Measurements from ENCODE around the gene SPACA4.
"Not testable (repeated sequence)": the region's sequence is repeated elsewhere in the genome, so short reads cannot be mapped to it uniquely, and the experiment has no call there.

The SPACA4 gene

GRCh38 chr19:48573163-48573505 lies 33.4 kb upstream of the SPACA4 start:
- no peaks in the 10 kb centered on the region for H3K27me3 ChIP-seq (ENCODE audit: insufficient read depth, poor library complexity, severe bottlenecking)
- no peak for ATAC-seq (ENCODE audit: low read depth)
- TF ChIP-seq CTCF (IDR thresholded peaks at IDR 0.05; ENCODE audit: poor library complexity, severe bottlenecking), result no peak
- DNase-seq (ENCODE audit: low spot score), result no peak
- H3K4me1 ChIP-seq (ENCODE audit: insufficient read depth, poor library complexity, severe bottlenecking), result peaks cover 7% of the 10 kb centered on the region
- H3K27ac ChIP-seq (ENCODE audit: poor library complexity, severe bottlenecking), result no peak overlapping the region
- no peaks in the 10 kb centered on the region for H3K9me3 ChIP-seq (ENCODE audit: severe bottlenecking)
- no peaks in the 10 kb centered on the region for H3K36me3 ChIP-seq (ENCODE audit: low read depth)
- H3K4me3 ChIP-seq (ENCODE audit: severe bottlenecking), result no peak overlapping the region

- H3K9me3 ChIP-seq (ENCODE audit: severe bottlenecking), result no peaks in the 10 kb centered on the region
- H3K27ac ChIP-seq (ENCODE audit: poor library complexity, severe bottlenecking), result no peak overlapping the region
- no peaks in the 10 kb centered on the region for H3K27me3 ChIP-seq (ENCODE audit: insufficient read depth, poor library complexity, severe bottlenecking)
- TF ChIP-seq CTCF (IDR thresholded peaks at IDR 0.05; ENCODE audit: poor library complexity, severe bottlenecking), result no peak
- H3K4me3 ChIP-seq (ENCODE audit: severe bottlenecking), result no peak overlapping the region
- DNase-seq (ENCODE audit: low spot score) (no peak), ATAC-seq (ENCODE audit: low read depth) (no peak)
- no peaks in the 10 kb centered on the region for H3K4me1 ChIP-seq (ENCODE audit: insufficient read depth, poor library complexity, severe bottlenecking)
- no peaks in the 10 kb centered on the region for H3K36me3 ChIP-seq (ENCODE audit: low read depth)
Measured at GRCh38 chr19:48575931-48576622, 30.5 kb upstream of the SPACA4 start.

DNA sequence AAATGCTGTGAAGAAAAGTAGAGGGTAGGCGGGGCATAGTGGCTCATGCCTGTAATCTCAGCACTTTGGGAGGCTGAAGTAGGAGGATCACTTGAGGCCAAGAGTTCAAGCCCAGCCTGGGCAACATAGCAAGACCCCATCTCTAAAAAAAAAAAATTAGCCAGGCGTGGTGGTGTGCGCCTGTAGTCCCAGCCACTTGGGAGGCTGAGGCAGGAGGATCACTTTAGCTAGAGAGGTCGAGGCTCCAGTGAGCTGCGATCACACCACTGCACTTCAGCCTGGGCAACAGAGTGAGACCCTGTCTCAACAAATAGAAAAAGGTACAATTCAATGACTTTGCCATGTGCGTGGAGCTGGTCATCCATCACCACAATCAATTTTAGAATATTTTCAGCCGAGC lies 28.6 kb upstream of the SPACA4 start:
- not testable (repeated sequence) for DNase-seq (ENCODE audit: low spot score); ATAC-seq (ENCODE audit: low read depth)

GRCh38 chr19:48578891-48579290 lies 27.7 kb upstream of the SPACA4 start:
- Histone ChIP-seq H3K36me3 (ENCODE audit: low read depth) (no peaks in the 10 kb centered on the region), H3K27ac (ENCODE audit: poor library complexity, severe bottlenecking) (no peak overlapping the region), H3K9me3 (ENCODE audit: severe bottlenecking) (no peaks in the 10 kb centered on the region), H3K27me3 (ENCODE audit: insufficient read depth, poor library complexity, severe bottlenecking) (no peaks in the 10 kb centered on the region), H3K4me3 (ENCODE audit: severe bottlenecking) (no peak overlapping the region), H3K4me1 (ENCODE audit: insufficient read depth, poor library complexity, severe bottlenecking) (no peaks in the 10 kb centered on the region)
- DNase-seq (ENCODE audit: low spot score) (no peak), ATAC-seq (ENCODE audit: low read depth) (no peak)
- no peak for TF ChIP-seq CTCF (IDR thresholded peaks at IDR 0.05; ENCODE audit: poor library complexity, severe bottlenecking)

More for the DNA sequence above, 28.6 kb upstream of the SPACA4 start:
- not testable (repeated sequence) for H3K4me1 ChIP-seq (ENCODE audit: insufficient read depth, poor library complexity, severe bottlenecking); H3K27ac ChIP-seq (ENCODE audit: poor library complexity, severe bottlenecking); H3K4me3 ChIP-seq (ENCODE audit: severe bottlenecking); H3K36me3 ChIP-seq (ENCODE audit: low read depth); H3K9me3 ChIP-seq (ENCODE audit: severe bottlenecking); H3K27me3 ChIP-seq (ENCODE audit: insufficient read depth, poor library complexity, severe bottlenecking)

DNA sequence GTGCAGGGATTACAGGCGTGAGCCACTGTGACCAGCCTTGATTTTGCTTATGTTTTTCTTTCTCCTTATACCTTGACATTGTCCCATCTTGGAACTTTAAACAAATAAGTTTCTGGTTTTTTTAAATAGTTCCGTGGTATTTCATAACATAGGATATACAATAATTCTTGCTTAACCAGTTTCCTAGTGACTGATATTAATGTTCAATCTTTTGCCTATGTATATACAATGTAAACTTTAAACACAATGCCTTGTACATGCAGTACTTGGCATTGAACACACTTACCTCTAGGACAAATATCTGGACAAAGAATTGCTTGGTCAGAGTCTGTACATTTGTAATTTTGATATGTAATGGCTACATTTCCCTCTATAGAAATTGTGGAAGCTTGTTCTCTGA lies 24.4 kb upstream of the SPACA4 start:
- Histone ChIP-seq H3K9me3 (ENCODE audit: severe bottlenecking) (no peaks in the 10 kb centered on the region), H3K27me3 (ENCODE audit: insufficient read depth, poor library complexity, severe bottlenecking) (no peaks in the 10 kb centered on the region), H3K27ac (ENCODE audit: poor library complexity, severe bottlenecking) (no peak overlapping the region), H3K36me3 (ENCODE audit: low read depth) (no peaks in the 10 kb centered on the region), H3K4me3 (ENCODE audit: severe bottlenecking) (no peak overlapping the region), H3K4me1 (ENCODE audit: insufficient read depth, poor library complexity, severe bottlenecking) (peaks cover 2% of the 10 kb centered on the region)
- TF ChIP-seq CTCF (IDR thresholded peaks at IDR 0.05; ENCODE audit: poor library complexity, severe bottlenecking), result no peak
- DNase-seq (ENCODE audit: low spot score), result no peak
- no peak for ATAC-seq (ENCODE audit: low read depth)
